NCI-H1694 treated with DMSO at 0.1 percent for 48 hours (cell line): ENCODE measurements around the gene SCRN1.

ENCODE experiments used
- DNase-seq: peaks from one replicate; lab custom pipeline; 2025; lab: John Stamatoyannopoulos, UW

SCRN1 gene, protein sequence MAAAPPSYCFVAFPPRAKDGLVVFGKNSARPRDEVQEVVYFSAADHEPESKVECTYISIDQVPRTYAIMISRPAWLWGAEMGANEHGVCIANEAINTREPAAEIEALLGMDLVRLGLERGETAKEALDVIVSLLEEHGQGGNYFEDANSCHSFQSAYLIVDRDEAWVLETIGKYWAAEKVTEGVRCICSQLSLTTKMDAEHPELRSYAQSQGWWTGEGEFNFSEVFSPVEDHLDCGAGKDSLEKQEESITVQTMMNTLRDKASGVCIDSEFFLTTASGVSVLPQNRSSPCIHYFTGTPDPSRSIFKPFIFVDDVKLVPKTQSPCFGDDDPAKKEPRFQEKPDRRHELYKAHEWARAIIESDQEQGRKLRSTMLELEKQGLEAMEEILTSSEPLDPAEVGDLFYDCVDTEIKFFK

DNA sequence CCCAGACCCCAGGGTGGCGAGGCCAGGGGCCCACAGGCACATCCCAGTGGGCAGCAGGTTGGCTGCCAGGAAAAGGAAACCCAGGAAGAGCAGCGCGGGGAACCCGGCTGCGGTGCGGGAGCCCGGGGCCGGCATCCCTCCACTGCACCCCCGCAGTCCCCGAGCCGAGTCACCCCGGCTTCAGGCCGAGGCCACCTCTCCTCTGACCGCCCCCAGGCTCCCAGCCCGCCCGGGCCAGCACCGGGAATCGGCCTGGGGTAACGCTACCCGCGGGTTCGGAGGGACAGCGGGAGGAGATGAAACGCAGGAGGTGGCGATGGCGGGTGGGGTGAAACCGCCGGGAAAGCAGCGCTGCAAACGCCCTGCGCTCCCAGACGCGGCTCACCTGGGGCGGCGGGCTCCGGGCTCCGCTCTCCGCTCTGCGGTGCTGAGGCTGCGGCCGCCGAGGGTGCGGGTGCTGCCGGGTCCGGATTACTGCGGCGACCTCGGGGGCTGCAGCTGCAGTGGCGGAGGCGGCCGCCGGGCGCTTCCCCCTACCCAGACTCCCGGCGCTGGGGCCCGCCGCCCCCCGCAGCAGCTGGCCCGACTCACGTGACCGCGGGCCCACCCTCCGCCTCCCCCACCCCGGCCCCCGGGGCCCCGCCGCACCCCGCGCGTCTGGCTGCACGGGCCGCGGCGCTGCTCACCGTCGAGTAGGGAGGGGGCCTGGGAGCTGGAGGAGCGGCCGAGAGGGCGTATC lies at the start of gene SCRN1:
SCRN1 (minus strand) TSS at position 545 of the 739 bp plus-strand sequence. CDS start 20,734 bp downstream, outside the sequence.
- no peak for DNase-seq

DNA sequence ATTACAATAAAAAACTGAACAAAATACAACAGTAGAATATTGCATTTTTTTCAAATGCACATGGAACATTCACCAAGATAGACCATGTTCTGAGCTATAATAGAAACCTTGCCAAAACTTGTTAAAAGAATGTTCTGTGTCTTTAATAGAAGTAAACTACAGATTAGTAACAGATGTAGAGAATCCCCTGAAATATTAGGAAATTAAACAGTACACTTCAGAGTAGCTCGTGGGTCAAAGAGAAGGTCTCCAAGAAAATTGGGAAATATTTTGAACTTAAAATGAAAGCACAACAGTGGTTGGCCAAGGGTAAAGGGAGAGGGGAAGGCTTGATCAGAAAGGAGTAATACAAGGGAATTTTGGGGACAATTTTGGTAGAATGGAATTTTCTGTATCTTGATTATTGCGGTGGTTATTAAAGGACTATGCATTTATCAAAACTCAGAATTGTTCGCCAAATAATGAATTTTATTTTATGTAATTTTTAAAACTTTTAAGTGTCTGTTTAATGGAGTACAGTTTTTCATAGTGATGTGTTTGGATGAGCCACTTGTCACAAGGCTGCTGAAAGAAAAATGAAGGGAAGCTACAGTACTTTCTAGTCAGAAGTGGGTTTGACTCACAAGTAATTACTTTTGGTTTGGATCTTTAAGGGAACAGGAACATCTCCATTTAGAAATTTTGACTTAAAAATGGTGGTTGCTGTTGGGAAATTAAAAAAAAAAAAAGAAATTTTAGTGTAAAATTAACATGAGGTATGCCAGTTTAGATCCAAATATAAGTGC lies 48.8 kb upstream of the SCRN1 start:
- DNase-seq = no peak

DNA sequence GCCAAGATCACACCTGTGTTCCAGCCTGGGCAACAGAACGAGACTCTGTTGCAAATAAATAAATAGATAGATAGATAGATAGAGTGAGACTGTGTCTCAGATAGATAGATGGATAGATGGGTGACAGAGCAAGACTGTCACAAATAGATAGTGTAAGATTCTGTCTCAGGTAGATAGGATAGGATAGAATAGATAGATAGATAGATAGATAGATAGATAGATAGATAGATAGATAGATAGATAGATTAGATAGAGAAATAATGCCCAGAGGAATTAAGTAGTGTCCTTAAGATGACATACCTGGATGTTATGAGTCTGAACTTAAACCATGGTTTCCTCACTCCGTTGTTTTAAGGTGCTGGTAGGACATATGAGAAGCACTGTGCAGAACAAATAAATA lies 46.6 kb upstream of the SCRN1 start:
- DNase-seq = no peak

DNA sequence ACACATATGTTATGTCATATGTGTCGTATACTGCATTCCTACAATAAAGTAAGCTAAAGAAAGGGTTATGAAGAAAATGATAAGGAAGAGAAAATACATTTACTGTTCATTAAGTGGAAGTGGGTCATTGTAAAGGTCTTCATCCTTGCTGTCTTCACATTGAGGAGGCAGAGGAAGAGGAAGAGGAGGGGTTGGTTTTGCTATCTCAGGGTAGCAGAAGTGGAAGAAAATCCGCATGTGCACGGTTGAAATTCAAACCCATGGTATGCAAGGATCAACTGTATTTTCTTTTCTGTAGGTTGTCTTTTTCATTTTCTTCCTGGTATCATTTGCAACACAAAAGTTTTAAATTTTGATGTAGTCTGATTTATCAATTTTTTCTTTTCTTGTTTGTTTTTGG lies 44.9 kb upstream of the SCRN1 start:
- DNase-seq = no peak

DNA sequence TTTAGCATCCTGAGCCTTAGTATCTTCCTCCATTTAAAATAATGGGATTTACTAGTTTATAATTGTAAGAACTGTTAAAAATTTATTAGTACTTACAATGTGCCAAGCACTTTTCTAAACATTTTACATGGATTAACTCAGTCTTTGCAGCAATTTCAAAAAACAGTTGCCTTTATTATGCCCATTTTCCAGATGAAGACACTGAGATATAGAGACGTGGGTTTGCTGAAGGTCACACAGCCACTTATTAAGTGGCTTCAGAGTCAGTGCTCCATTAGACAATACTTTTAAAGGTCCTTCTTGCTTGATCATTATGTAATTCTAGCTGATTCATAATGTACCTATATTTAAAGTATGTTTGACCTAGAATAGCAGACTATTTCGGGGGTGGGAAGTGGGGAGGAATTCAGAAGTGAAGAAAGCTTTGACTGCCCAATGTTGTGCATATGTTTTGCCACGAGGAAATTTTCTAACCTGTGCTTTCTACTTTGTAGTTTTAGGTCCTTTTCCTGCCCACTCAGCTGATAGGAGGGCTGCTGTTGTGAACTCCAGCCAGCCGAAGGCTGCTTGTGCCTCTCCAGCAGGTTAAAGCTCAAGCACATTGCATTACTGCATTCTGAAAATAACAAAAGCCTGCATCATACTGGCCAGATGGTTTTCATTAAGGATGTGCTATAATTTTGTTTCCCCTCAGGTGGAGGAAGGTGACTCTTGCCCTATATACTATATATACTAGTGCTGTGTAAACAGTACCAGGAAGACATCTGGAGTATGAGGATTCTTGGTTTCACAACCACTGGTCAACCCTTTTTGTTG lies 42.9 kb upstream of the SCRN1 start:
- DNase-seq = no peak

DNA sequence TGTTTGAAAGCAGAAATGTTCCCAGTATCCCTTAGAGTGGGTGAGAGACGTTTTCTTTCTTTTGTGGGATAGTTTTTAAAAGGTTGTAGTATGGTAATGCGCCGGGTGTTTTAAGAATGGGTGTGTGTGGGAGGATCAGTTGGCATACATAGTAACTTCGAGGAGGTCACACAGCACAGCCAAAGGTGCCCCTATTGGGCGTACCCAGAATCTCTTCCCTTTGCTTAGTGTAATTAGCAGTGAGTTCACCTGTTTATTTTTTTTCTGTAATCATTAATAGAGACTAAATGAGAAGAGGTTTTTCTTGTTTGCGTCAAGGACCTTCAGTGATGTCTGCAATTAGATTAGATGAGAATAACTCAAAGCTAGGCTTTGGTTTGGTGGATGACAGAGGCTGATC lies 40.1 kb upstream of the SCRN1 start:
- DNase-seq = no peak

DNA sequence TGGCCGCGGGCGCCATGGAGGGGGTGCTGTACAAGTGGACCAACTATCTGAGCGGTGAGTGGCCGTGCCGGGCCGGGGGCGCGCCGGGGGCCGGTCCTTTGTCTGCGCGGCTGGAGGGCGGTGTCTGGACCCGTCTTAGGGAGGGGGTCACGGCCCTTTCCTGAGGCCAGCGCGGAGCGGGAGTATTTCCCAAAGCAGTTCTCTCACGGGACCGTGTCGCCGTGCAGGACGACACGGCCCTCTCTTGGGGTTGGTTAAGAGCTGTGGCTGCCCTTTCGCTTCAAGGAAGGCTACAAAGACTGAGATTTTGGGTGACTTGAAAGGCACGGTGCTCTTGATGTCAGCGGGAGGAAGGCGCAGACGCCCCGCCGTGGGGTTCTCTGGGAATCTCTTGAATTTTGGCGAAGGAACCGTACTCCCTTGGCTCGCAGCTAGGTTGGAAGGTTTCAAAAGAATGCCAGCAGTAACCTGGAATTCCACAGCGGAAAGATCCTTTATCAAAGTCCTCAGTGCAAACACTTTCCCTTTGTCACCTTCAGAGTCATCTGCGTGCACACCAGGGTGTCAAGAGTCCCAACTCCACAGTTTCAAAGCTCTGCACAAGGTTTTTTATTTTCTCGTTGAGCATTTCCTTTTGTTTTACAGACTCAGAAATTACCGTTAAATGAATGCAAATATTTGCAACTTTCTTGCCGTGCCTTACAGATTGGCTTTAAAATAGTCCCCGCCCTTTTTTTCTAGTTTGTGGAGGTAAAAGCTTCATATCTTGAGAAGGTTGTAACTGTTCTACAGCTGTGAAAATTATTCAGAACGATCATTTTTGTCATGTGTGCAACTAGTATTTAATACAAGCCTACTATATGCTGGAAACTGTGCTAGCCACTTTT lies 39.4 kb upstream of the SCRN1 start:
- no peak for DNase-seq

DNA sequence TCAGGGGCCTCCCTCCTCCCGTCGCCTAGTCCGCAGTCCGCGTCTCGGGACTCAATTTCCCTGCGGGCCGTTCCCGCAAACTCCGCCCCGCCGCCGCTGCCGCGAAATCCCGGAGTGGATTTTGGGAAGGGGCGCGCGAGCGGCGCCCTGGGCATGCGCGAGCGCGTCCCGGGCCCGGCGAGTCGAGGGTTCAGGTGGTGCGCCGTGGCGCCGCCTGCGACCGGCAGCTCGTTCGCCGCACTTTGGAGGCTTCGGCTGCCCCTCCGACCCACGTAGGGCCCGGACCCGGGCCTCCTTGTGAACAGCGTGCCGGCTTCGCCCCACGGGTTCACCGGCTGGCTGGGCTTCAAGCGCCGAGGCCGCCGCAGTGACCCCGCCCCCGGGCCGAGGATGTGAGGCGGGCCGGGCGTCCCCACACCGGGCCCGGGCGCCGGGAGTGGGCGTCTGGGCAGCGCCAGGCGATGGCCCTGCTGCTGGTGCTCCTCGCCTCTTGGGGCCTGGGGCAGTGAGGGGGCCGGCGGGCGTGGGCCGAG lies 38.7 kb upstream of the SCRN1 start, which contains the start of gene PLEKHA8:
PLEKHA8 (plus strand) TSS at position 197 of the 533 bp plus-strand sequence. CDS start 351 bp downstream, outside the sequence.
- DNase-seq = peak; percentile 72

DNA sequence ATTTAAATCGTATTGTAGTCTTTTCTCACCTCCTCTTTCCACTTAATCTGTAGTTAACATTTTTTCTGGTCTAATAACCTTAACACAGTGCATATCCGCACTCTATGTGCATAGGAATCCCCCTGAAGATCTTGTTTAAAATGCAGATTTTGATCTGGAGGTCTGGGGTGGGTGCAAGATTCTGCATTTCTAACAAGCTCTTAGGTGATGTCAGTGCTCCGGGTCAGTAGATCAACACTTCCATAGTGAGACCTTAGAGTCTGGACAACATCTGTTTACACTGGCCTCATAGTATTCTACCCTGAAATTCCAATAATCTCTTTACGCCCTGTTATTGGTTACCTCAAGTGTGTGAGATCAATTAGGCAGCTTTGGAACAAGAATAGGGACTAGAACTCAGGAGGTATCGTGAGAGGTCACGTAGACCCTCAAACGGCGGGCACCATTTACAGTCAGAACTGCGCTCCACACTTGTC lies 38.2 kb upstream of the SCRN1 start:
- DNase-seq = peak; percentile 51

DNA sequence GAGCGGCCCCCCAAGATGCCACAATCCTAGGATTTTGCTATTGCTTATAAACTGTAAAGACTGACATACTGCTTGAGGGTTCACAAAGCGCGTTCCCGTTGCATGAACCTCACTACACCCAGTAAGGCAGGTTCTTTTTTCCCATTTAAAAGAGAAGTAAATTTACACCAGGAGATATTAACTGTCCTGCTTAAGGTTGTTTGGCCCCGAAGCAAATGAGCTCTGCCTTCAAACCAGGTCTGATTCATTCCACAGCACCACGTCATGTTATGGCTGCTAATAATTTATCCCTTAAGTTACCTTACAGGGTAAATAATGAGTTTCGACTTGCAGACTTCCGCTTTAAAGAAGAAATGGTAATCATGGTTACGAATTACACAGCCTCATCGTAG lies 37.5 kb upstream of the SCRN1 start:
- no peak for DNase-seq

DNA sequence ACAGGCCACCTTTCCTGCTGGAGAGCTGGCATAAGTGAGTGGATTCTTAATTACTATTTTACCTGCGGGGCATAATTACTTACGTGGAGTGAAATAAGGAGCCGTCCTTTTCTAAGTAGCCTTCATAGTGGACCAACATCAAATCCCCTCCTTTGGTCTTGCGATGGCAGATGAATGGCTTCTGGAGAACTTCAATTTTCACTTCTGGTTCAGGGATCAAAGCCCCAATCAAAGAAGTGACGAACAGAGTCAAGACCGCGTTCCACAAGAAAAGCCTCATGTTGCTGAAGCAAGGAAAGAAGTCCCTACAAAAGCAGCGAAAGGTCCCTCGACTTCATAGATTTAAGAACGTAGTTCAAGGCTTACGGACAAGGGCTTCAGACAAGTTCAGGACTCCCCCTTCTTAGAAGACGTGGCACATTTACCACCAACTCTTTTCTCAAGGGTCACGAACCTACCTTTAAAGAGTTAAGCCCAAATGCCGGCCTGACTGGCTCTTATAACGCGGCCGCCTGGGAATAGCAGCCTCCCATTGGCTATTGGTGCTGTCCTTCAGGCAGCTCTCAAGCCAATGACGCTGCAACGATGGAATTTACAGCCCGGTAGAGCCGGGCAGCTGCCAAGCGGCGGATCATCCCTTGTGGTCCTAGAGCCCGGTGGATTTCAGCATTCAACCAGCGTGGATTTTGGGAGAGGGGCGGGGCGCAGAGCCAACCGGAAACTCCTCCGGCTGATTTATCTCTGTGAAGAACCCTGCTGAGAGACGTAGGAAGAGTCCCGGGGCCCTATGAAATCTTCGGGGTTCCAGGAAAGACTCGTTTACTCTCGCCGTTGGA lies 36.8 kb upstream of the SCRN1 start, which contains the start of gene FKBP14:
FKBP14 (minus strand) TSS at position 474 of the 836 bp plus-strand sequence; CDS start at position 280, 194 bp downstream.
- peak; percentile 98 for DNase-seq

DNA sequence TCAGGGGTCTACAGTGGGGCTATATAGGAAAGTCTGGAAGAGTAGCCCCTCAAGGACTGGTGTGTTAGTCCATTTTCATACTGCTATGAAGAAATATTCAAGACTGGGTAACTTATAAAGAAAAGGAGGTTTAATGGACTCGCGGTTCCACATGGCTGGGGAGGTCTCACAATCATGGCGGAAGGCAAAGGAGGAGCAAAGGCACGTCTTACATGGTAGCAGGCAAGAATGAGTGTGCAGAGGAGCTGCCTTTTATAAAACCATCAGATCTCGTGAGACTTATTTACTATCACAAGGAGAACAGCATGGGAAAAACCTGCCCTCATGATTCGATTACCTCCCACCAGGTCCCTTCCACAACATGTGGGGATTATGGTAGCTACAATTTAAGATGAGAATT lies 33.9 kb upstream of the SCRN1 start:
- no peak for DNase-seq

DNA sequence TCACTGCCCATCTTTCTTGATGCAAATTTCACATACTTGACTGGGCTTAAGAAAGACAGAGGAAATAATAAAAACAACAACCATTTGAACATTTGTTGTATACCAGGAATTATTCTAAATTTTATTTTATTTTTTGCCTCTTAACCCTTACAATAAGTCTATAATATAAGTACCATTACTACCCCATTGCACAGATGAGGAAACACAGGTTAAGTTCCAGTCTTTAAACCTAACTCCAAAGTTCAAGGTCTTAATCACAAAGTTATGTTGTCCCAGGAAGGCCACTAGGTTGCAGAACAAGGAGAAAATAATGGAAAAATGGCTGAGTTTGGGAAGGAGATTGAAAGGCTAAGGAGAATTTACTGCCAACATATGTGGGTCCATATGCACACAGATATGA lies 33.4 kb upstream of the SCRN1 start:
- DNase-seq = no peak

DNA sequence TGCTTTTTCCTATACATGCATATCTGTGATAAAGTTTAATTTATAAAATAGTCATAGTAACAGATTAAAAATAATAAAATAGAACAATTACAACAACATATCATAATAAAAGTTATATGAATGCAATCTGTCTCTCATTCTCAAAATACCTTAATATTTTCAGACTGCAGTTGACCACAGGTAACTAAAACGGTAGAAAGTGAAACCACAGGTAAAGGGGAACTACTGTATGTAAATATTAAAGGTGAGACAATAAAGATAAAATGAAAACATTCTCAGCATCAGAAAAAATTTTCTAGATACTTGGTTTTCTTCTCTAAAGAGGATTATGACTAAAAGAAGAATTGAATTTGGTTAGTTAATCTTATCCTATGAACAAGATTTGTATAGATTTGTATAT lies 30.9 kb upstream of the SCRN1 start:
- no peak for DNase-seq

DNA sequence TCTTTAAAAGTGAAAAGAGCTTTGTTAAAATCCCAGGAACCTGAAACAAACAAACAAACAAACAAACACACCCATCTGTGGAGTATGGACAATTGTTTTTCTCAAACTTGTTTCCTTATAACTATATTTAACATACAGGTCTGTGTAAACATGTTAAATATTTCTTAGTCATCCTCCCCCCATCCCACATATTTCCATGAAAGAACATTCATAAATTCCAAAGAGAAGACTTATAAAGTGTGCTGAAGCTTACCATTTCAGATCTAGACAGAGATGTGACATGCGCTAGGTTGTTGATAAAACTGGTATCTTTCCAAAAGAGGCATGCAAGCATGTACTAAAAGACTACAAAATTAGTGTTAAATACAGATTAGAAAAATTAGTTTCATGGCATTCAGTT lies 30.4 kb upstream of the SCRN1 start:
- no peak for DNase-seq

DNA sequence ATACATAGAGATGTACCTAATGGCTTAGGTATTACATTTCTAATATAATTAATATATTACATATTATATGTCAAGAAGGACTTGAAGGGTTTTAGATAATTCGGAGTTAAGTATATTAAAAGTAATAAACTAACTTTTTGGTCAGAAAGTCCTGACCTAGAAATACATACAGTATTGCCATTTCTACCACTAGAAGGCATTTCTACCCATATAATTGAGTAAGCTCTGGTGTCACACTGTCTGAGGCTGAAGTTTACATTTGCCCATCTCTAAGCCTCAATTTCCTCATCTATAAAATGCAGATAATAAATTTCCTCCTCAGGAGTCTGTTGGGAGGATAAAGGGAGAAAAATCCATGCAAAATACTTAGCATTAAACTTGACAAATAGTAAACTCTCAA lies 29.8 kb upstream of the SCRN1 start:
- DNase-seq = no peak

DNA sequence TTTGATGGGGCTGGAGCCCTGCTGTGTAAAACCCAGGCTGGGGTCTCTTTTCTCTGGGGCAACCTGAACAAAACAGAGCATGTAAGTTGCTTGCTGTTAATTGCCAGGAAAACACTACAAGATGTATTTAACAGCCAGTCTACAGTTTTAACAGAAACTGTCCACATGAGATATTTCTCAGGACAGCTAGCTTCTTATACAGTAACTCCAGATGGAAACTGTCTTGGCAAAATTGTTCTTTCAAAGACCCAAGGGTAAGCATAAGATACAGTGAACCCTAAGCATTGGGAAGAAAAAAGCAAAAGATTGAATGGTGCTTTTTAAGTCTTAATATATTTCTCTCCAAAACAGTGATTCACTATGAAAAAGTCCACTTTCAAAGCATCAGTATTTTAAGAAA lies 28.9 kb upstream of the SCRN1 start:
- DNase-seq = no peak

DNA sequence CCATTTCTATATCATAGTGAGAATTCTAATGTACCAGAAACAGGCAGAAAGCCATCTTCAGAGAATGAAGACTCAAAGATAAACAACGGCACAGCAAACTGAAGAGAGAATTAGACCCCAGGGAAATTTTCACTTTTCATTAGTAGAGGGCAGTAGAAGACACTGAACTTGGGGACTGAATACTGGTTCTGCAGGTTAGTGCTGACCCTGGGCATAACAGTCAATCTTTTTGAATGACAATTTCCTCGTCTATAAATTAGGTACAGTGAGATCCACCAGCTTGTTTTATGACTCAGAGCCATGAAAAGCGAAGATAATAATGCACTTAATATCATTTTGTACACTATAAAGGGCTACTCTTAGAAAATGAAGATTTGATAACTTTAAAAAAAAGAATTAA lies 23.2 kb upstream of the SCRN1 start:
- no peak for DNase-seq

DNA sequence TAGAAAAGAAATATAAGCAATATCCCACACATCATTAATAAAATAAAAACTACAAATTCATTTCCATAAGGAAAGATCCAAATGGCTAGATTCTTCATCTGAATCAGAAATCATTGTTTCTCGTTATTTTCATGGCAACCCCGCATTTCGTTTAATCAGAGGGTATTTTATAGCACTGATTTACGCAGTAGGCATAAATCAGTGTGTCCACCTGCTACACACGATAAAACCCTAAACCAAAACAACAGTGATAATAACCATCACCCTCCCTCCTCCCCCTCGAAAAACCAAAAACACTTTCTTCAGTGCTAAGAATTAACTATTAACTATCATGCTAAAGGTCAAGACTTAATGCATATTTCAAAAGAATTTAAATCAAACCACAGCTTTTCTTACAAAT lies 20.4 kb upstream of the SCRN1 start:
- DNase-seq = no peak
